ENCODE data around the gene STX3.
"Not testable (repeated sequence)": the region's sequence is repeated elsewhere in the genome, so short reads cannot be mapped to it uniquely, and the experiment has no call there.

The STX3 gene

GRCh38 chr11:59791639-59792038 is 36.5 kb downstream of the STX3 start:
- no peak for DNase-seq (ENCODE audit: low read depth in 2 of 2)

GRCh38 chr11:59792507-59792906 is 37.3 kb downstream of the STX3 start:
- DNase-seq (ENCODE audit: low read depth in 2 of 2): no peak

DNA sequence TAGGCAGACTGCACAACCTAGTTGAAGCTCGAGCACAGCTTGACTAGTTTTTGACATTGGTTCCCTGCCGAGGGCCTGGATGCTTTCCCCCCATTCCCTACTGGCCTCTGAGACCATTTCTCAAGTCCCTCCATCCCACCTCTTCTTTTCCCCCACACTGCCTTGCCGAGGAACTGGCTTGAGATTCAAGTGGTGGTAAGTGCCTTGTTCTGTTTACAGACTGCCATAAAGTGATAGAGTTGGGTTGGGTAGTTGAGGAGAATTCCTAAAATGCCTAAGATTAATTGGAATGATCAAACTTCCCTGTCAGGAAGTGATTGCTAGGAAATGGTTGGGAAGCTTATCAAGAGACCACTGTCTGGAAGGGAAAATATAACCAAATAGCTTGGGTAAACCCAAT is 39.2 kb downstream of the STX3 start:
- DNase-seq (ENCODE audit: low read depth in 2 of 2): no peak

GRCh38 chr11:59800390-59801025 is 45.3 kb downstream of the STX3 start:
- no peak for DNase-seq (ENCODE audit: low read depth in 2 of 2)

- no peak for DNase-seq (ENCODE audit: low read depth in 2 of 2)
Measured at GRCh38 chr11:59801160-59801706, 46.1 kb downstream of the STX3 start.

GRCh38 chr11:59801981-59802638 is 46.9 kb downstream of the STX3 start:
- no peak for DNase-seq (ENCODE audit: low read depth in 2 of 2)

DNA sequence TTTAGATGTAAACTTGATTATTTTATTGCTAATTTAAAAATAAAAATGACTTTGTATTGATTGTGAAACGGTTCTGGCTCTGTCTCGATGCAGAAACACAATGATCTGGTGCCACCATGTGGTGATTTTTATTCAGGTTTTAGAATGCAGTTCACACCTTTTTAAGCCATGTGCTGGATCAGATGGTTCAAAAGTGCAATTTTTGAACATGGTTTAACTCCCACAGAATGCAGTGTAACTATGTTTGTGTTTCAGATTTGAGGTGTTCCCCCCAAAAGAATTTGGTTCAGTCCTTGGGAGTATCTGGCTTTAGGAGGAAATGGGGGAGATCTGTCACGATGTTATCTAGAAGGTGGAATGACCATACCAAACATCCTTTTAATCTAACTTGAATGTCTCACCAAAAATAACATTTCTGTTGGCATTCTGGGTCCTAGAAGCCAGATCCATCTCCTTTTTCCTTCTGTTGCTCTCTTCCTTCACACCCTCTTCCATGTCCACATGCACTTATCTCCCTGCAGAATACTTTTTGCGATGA is 47.5 kb downstream of the STX3 start:
- DNase-seq (ENCODE audit: low read depth in 2 of 2): peak in 1 of 2 donors; percentile 19

DNA sequence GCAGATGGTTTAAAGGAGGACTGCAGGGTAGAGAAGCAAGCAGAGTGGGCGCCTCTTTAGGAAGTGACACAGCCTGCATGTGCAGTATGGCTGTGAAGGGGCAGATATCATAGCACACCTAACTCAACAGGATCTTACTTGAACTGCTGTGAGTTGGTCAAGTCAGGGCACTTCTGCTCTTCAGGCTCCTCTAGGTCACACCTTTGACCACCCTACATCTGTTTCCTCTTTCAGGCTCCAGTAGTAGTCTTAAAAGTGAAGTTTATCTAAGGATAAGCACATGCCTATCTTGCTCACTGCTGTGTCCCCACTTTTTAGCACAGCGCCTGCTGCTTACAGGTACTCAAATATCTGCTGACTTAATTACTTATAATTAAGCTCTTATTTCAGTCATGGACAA is 48.9 kb downstream of the STX3 start:
- no peak for DNase-seq (ENCODE audit: low read depth in 2 of 2)

DNA sequence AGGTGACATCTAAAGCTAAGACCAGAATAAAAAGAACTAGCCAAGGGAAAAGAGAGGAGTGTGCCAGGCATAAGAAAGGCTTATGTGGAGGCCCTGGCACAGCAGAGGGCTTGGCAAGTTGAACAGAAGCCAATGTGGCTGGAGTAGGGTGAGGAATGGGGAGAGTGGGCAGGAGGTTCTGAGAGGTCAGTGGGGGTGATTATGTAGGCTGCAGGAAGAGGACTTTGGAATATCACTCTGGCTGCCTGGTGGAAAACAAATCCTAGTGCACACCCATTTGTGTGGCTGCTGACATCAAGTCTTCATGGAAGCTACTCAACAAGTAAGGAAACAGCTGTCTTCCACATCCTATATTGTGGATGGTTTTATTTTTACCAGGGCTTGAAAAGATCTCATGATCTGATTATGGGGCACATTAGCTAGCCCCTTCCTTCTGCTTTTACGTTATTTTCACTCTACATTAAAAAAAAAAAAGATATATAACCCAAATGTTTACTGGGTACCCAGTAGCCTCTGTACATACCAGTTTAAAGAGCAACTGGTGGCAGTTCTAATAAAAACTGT is 52.0 kb downstream of the STX3 start:
- DNase-seq (ENCODE audit: low read depth in 2 of 2): no peak

GRCh38 chr11:59810189-59810910 is 55.2 kb downstream of the STX3 start, which contains the start of gene MRPL16:
TSS of gene MRPL16 (minus strand) at chr11:59810778. CDS start at chr11:59810658, 120 bp downstream.
- peak; percentile 78 to 82 for DNase-seq (ENCODE audit: low read depth in 2 of 2)

DNA sequence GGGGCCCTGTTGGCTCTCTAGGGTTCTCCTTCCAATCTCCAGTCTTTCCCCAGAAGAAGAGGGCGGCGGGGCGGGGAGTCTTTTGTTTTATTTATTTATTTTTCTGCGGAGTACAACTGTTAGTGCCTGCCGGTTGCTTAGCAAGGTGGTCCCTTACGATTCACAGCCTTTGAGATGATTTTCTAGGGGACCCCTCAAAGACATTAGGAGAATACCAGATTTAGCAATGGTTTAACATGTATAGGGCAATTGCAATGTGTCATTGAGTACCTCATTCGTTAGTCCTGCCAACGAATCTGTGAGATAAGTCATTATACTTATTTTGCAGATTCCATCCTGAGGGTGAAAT is 55.7 kb downstream of the STX3 start:
- DNase-seq (ENCODE audit: low read depth in 2 of 2): no peak

GRCh38 chr11:59812220-59812619 is 57.0 kb downstream of the STX3 start:
- no peak for DNase-seq (ENCODE audit: low read depth in 2 of 2)

DNA sequence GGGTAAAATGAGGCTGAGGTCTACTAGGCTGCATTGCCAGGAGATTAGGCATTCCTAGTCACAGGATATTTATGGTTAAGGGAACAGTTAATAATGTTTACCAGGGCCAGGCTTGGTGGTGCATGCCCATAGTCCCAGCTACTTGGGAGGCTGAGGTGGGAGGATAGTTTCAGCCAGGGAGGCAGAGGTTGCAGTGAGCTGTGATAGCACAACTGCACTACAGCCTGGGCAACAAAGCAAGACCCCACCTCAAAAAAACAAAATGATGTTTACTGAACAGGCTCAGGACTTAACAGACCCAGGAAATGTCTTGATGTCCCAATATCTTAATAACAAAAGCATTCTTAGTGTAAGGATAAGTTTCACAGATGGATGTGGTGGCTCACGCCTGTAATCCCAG is 58.2 kb downstream of the STX3 start:
- DNase-seq (ENCODE audit: low read depth in 2 of 2): no peak

- DNase-seq (ENCODE audit: low read depth in 2 of 2): no peak
Measured at GRCh38 chr11:59814021-59814420, 58.8 kb downstream of the STX3 start.

GRCh38 chr11:59815754-59816153 is 60.6 kb downstream of the STX3 start:
- DNase-seq (ENCODE audit: low read depth in 2 of 2): no peak

- DNase-seq (ENCODE audit: low read depth in 2 of 2): not testable (repeated sequence)
Measured at GRCh38 chr11:59816434-59816833, 61.3 kb downstream of the STX3 start.

DNA sequence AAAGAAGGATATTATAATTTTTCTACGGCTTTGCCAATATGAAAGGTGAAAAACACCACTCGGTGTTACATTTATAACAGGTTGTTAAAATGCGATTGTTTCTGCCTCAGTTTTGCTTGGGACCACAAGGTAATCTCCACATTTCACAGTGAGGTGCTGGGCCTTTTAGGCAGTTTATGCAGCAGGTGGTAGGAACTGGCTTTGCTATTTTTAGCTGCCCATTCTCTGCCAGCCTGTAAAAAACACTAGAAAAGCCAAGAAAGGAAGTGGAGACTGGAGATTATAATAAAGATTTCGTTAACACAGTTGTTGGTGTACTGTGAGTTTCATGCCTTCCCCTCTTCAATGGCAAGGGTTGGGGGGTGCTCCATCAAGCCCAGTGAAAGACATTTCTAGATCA is 63.4 kb downstream of the STX3 start:
- DNase-seq (ENCODE audit: low read depth in 2 of 2): no peak

- DNase-seq (ENCODE audit: low read depth in 2 of 2): peak in 1 of 2 donors; percentile 14
Measured at GRCh38 chr11:59822989-59823566, 67.9 kb downstream of the STX3 start.

DNA sequence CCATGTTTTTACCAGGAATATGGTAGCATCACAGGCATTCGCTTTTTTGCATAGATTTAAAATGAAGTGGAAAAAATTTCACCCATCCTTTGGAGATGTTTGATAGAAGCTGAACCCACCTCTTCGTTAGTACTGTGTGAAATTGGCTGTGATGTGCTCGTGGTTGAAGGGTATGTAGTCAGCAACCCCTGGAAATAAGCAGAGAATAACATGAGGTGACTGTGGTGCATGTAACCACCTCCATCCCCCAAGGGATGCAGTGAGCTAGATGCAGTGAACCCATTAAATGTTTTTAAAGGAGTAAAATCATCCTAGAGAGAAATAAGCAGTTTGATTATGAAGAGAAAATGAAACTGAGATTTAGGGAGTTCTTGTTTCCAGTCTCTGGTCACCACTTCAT is 74.2 kb downstream of the STX3 start:
- DNase-seq (ENCODE audit: low read depth in 2 of 2): no peak

DNA sequence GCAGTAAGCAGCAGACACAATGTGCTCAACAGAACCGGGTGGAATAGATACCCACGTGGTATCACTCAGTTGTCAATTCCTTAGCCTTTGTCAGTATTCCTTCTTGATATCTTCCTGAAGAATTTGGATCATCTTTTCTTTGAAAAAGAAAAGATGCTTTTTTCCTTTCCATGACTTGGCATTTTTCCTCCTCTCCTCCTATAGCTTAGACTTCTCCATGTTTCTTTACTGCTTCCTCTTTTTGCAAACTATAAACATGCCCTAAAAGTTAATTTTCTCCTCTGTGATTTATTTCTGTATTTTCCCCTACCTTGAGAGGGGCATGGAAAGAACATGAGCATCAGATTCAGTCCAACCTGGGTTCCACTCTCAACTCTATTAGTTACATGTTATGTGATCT is 78.4 kb downstream of the STX3 start:
- DNase-seq (ENCODE audit: low read depth in 2 of 2): no peak

DNA sequence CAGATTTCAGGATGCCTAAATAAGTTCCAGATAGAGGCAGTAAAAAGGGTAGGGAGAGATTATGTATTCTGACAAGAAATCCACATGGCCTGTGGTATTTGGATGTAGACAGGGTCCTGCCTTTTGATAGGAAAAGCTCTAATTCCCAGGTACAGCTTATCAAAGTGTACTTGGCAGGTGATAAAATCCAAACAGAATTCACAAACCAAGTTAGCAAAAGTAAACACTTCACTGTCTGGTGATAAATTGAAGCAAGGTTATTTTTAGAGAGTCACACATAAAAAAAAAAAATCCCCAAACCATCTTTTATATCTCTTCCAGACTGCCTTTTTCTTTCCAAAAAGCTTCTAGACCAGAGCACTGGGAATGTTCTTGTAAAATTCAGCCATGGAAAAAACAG is 84.4 kb downstream of the STX3 start:
- DNase-seq (ENCODE audit: low read depth in 2 of 2): no peak

DNA sequence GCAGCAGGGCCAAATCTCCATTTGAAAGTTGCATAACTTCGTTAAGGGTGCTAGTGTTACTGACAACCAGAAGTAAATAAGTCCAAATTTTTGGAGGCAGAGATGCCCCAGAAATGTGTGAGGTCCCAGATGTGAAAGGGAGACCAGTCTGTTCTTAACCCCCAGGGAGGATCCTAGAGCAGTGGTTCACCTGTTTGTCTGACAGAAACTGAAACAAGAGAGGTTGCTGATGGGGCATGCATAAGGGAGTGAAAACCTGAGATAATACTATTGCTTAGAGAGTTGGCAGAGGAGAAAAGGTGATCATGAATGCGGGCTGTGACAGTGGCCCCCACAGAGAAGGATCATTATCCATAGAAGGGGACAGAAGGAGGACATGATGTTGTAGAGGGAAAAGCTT is 86.3 kb downstream of the STX3 start:
- DNase-seq (ENCODE audit: low read depth in 2 of 2): no peak
